ENCODE data around the gene FBRSL1. TPM values are rescaled to one million over a fixed set of nuclear protein-coding genes. Genes with fewer than 3 reads are reported as not detected.
A peak's percentile ranks its signal among the peaks of the same experiment; 100 is the strongest.

FBRSL1 gene
- total RNA-seq, 1 donor from 2014 or later: 7.5 TPM

DNA sequence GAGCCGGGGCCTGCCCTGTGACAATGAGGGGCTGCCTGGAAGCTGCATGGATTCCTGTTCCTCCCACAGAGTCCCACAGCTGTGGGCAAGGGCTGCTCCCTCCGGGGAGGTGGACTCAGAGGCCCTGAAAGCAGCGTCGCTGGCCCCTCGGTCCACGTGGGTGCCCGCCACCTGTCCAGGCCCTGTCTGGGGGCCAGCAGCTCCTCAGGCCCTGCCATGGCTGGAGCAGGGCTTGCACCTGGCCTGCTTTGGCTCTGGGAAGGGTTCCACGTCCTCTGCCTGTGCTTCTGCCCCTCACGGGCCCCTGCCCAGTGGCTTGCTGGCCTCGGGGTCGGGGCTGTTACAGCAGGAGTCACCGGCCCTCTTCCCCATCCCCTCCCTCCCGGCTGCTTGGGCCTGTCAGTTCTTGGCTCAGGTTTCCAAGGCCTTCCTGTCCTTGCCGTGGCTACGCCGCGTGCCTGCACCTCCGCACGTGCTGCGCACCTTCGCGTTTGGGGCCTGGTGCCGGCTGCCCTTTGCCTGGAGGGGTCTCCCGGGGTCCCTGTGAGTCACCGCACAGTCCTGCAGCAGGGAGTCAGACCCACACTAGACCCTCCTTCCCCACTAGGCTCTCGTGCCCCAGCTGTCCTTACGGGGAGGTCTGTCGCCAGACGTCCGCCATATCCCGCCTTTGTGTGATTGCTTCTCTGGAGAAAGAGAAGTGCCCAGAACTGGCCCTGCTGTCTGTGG lies 5.8 kb downstream of the FBRSL1 start:
- DNase-seq (ENCODE audit: low spot score): no peak

DNA sequence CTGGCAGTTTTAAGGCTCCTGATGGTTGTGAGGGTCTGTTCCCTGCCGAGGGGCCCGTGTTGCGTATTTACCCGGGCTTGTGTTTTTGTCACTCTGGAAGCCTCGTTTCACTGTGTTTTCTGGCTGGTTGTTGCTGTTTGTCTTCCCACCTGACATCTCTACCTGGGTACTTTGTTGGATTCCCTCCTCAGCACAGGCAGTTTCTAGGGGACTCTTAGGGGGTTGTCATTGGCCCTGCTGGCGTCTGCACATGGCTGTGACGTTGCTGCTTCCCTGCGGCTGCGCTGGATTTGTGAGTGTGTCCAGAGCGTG lies 6.4 kb downstream of the FBRSL1 start:
- no peak for DNase-seq (ENCODE audit: low spot score)

DNA sequence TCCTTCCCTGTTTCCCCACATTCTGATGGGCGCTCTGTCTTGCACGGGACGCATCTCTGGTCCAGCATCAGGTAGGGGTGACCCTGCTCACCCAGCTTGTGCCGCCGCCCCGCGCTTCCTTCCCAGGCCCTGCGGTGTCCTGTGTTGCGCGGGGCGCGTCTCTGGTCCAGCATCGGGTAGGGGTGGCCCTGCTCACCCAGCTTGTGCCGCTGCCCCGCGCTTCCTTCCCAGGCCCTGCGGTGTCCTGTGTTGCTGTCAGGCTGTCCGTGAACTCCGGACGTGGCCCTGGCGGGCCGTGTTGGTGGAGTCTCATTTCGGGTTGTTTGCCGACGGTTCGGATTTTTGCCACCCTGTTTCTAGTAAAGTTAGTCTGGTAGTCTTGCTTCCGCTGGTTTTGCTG lies 6.8 kb downstream of the FBRSL1 start:
- no peak for DNase-seq (ENCODE audit: low spot score)

DNA sequence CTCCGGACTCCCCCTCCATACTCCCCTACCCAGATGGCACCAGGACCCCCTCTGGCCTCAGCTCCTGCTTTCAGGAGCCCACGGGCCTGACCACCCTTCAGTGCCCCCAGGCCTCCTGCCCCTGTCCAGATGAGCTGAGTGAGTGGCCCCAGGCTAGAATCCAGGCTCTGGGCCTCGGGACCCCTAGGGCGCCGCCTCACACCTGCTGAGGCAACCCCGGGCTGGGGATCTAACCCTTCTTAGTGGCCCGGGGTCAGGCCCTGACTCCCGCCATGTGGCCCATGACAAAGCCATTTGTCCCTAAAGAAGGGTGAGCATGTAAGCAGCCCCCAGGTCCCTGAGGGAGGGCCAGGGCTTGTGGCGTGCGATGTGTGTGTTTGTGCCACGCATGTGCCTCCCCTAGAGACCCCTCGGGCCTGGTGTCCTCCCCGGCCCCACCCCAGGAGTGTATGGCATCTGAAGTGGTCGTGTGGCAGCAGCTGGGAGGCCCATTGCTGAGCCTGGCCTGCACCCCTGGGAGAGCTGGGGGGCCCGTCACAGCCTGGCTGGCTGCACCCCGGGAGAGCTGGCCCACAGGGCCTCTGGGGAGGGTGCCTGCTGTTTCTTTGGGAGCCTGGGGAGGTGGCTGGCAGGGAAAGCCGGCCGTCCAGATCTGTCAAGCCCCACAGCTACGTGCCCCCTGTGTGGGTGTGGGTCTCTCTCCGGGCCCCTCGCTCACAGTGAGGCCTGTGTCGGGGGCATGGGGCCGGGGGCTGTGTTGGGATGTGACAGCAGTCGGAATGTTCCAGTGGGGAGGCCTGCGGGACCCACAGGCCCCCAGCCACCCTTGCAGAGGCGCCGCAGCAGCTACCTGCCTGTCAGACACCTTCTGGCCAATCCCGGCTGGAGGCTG lies 7.8 kb downstream of the FBRSL1 start:
- no peak for DNase-seq (ENCODE audit: low spot score)

DNA sequence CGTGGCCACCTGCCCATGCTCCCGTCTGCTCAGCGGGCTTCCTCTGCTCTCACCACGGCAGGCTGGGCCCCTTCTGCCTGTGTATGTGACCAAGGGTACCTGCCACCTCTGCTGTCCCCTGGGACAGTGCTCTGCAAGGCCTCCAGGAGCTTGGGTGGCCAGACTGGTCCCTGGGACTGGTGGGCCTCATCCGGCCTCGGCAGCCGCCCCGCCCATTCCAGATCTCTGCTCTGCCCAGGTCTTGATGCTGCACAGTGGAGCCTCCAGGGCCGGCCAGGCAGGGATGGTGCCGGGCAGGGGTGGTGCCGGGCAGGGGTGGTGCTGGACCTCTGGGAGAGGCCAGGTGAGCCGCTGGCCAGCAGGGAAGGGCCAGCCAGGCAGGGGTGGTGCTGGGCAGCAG lies 9.0 kb downstream of the FBRSL1 start:
- DNase-seq (ENCODE audit: low spot score): no peak

DNA sequence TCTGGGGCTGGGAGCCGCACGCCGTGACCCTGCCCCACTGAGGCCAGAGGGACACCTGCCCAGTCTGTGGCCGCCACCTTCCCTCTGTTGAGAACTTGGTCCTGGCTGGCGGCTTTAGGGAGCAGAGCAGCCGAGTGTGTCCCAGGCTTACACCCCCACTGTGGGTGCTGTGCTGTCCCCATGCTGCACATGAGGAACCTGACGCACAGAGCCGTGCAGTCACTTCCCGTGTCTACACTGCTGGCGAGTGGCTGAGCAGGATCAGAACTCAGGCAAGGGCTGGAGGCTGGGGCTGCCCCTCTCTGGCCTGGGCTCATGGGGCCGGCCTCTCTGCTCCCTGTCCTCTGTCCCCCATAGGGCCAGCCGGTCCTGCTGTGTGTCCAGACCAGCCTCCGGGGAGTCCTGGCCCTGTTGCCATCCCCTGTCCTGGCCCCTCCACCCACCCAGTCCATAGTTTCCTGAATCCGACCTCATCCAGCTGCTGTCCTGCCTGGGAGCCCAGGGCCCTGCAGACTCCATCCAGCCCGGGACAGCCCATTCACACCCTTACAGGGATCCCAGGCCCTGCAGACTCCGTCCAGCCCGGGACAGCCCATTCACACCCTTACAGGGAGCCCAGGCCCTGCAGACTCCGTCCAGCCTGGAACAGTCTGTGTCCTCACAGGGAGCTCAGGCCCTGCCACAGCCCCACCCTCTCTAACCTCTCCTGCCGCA lies 10.3 kb downstream of the FBRSL1 start:
- DNase-seq (ENCODE audit: low spot score): no peak

DNA sequence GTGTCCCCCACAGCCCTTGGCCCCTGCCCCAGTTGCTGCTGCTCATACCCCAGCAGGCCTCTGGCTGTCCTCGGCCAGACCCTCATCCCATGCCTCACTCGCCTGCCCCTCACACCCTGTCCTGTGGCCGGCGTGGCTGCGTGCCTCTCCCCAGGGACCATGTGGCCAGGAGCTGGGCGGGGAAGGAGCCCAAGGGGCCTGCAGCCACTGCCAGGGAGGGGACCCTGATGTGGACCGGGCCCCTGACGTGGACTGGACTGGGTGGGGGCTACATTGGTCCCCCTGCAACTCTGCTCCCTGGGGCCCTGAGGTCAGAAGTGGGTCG lies 10.9 kb downstream of the FBRSL1 start:
- no peak for DNase-seq (ENCODE audit: low spot score)

DNA sequence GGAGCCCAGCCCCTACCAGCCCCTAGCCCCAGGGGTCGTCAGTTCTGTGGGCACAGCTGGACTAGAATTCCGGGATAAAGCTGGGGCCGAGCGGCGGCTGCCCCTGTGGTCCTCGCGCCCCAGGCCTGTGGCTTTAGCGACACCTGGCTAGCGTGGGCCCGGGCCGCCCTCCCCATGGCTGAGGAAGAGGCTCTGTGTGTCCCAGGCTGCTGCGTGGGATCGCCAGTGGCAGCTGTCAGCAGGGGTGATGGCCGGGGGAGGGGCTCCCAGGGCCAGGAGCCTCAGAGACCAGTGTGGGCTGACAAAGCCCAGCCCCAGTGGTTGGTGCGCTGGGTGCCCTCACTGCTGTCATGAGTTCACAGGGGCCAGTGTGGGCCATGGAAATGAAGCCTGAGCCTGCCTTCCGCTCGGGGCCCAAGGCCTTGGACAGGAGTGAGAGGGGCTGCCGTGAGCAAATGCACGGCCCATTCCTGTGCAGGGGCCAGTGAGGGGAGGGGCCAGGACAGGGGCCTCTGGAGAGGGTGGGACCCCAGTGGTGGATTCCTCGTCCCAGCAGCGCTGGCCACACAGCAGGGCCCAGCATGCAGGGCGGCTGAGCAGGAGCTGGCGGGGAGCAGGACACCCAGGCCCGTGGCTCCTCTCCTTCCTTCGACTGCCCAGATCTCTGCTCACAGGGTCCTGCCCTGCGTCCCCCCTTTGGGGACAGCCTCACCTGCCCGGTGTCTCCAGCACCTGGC lies 11.4 kb downstream of the FBRSL1 start:
- no peak for DNase-seq (ENCODE audit: low spot score)

DNA sequence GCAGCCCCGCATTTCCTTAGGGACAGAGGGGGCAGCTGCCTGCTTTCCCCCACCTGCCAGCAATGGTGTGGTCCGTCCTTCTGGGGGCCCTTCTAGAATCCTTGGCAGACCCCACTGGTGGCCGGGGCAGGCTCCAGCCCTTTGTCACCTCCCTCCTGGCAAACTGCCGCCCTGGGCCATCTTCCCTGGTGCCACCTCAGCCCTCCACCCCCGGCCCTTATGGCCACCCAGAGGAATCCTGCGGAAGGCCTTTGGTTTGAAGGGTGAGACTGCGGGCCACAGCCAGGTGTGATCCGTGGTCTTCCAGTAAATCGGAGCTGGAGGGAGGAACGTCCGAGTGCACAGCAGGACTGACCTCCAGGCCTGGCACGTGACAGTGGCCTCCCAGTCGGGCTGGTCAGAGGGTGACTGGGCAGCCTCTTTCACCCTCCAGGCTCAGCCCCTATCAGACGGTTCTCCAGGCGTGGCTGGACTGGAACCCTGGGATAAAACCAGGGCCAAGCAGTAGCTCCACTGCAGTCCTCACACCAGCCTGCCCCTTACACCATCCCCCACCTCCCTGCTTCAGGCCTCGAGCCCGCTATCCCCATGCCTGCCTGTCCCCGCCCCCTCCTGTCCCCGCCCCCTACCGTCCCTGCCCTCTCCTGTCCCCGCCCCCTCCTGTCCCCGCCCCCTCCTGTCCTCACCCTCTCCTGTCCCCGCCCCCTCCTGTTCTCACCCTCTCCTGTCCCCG lies 12.4 kb downstream of the FBRSL1 start:
- DNase-seq (ENCODE audit: low spot score): no peak

DNA sequence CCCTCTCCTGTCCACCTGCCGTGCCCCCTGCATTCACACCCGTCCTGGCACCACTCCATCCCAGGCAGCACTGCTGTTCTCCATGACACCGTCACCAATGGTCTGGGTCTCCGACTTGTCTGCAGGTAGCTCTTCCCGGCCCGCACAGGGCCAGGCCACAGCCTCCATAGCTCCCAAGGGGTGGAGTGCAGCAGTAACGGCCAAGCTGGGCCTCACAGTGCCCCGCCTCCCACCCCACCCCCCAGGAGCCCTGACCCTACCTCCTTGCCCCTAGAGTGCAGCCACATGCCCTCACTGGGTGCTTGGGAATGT lies 12.9 kb downstream of the FBRSL1 start:
- DNase-seq (ENCODE audit: low spot score): no peak

DNA sequence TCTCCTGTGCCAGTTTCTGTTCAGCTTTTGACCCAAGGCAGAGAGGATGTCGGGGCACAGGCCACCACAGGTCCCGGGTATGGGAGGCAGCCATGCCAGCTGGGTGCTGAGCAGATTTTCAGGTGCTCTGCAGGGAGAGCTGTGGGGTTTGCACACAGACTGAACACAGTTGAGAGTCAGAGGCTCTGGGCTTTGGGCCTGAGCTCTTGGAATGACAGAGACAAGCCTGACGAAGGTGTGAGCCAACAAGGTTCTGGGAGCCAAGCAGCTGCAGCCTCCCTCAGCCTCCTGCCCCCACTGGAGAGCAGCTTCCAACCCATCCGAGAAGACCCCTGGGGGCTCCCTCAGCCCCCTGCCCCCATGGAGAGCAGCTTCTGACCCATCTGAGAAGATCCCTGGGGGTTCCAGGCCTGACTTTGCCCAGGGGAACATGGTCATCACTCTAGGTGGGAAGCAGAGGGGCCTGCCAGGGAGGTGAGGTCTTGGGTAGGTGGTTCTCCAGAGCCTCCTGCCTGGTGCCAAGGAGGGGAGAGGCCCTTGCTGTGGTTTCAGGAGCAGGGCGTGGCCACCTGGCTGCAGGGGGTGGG lies 13.8 kb downstream of the FBRSL1 start:
- no peak for DNase-seq (ENCODE audit: low spot score)

DNA sequence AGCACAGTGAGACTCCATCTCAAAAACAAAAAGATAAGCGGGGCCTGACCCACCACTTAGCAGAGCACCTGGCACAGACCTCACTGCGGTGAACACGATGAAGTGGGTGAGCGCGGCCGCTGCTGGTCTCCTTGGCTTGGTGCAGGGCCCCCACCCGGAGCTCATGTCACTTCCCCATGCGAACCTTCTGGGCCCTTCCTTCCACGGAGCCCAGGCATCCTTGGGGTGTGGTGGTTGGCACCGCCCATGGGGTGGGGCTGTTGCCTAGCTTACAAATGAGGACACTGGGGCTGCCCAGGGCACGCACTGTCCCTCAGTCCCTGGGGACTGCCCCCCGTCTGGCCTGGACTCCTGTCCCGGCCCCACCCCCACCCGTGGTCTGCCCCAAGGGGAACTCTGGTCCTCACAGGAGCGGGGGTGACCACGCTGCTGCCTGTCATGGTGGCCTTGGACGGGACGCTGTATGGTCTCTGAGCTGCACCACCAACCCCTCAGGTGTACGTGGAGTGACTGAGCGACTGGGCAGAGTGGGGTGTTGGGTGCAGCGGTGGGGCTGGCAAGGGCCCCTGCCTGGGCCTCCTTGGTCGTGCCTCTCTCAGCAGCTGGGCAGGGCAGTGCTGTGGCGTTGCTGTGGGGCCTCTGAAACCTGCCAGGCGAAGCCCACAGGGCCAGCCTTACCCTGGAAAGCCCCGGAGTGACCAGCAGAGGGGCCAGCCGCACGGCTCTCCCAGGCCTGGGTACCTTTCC lies 15.3 kb downstream of the FBRSL1 start:
- no peak for DNase-seq (ENCODE audit: low spot score)

DNA sequence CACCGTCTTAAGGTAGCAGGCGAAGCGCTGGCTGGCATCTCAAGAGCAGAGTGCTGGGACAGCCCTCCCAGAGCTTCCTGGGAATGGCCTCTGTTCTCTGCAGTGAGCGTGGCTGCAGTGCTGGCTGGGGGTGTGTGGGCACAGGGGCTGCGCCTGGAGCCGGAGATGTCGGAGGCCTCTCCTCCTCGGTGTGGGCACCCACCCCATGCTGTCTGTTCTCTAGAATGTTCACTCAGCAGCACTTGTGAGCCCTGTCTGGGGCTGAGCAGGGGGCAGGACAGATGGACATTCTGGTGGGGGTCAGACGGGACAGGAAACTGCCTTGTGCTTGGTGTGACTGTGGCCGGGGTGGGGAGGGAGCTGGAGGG lies 15.9 kb downstream of the FBRSL1 start:
- DNase-seq (ENCODE audit: low spot score): no peak

DNA sequence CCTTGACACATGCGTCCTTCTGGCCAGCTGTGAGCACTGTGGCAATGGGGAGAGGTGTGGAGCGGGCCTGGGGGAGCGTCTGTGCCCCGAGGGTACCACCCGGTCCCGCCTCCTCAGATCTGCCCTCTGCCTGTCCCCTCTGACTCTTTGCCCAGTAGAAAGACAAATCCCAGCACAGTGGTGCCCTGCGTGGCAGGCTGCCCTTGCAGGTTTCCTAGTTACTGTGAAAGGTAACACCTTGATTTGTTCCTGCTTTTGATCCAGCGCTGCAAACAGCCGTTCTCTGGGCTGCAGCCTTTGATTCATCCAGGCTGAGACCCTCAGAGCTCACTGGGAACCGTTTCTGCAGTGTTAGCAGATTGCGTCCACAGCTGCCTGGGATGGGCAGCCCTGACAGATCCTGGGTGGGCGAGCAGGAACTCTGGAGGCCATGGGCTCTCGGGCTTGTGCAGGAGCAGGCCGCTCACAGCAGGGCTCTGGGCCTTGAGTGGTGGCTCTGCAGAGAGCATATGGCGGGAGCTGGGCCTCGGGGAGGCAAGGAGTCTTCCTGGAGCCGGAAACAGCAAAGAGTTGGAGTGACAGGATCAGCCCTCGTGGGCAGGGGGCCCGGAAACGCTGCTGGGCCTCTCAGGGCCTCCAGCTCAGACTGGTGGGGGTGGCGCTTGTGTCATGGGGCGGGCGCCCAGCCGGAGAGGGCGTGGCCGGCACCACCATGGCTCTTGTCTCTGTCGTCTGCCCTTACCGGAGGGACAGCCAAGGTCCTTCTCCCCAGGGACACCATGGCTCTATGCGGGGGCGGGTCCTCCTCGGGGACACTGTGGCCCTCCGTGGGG lies 16.6 kb downstream of the FBRSL1 start:
- DNase-seq (ENCODE audit: low spot score): peak; percentile 91

DNA sequence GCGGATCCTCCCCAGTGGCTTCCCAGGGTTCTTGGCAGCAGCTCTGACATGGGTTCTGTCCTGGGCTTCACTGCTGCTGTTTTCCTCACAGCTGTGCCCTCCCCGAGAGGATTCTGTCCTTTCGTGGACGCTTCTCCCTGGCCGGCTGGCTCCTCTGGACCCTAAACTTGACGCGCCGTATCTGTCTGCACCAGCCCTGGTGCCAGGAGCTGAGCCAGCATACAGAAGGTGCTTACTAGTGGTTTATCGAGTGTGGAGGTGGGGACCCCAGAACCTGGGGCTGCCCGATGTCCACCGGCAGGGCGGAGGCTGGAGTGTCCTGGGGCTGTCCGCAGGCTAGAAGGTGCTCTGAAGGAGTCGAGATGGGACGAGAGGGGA lies 17.2 kb downstream of the FBRSL1 start:
- no peak for DNase-seq (ENCODE audit: low spot score)

DNA sequence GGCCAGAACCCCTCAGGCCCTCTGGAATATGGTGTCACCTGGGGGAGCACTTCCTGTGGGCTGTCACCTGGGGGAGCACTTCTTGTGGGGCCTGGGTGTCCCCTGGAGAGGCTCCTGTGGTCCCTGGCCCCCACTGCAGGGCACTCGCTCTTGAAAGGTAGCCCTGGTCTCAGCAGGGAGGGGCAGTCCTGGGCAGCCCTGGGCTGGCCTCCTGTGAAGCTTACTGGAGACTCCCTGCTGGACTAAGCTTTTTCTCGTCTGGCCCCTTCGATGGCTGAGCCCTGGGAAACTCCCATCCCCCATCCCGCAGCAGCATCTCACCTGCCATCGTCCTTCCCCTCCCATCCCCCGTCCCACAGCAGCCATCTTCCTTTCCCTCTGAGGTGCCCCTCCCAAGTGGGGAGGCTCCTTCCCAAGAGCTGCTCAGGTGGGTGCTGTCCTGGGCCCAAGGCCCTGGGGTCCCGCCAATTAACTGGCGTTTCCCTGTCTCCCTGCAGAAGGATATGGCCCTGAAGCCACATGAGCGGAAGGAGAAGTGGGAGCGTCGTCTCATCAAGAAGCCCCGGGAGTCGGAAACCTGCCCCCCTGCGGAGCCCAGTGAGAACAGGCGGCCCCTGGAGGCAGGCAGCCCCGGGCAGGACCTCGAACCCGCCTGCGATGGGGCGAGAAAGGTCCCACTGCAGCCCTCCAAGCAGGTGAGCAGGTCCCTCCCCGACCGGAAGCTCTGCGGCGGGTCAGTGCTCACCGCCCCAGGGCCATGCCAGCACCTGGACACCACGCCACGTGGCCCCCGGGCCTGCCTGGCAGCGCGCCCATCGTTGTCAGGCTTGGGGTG lies 17.9 kb downstream of the FBRSL1 start:
- DNase-seq (ENCODE audit: low spot score): no peak

DNA sequence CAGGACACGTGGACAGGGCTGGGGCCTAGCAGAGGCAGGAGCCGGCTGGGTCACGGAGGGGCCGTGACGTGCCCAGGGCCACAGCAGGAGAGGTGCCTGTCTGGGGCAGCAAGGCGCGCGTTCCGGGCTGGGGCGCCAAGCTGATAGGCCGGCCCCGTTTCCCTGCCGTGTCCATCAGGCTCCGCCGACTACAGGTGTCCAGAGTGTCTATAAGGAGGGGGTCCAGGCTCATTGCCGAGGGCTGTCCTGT lies 18.5 kb downstream of the FBRSL1 start:
- DNase-seq (ENCODE audit: low spot score): no peak

DNA sequence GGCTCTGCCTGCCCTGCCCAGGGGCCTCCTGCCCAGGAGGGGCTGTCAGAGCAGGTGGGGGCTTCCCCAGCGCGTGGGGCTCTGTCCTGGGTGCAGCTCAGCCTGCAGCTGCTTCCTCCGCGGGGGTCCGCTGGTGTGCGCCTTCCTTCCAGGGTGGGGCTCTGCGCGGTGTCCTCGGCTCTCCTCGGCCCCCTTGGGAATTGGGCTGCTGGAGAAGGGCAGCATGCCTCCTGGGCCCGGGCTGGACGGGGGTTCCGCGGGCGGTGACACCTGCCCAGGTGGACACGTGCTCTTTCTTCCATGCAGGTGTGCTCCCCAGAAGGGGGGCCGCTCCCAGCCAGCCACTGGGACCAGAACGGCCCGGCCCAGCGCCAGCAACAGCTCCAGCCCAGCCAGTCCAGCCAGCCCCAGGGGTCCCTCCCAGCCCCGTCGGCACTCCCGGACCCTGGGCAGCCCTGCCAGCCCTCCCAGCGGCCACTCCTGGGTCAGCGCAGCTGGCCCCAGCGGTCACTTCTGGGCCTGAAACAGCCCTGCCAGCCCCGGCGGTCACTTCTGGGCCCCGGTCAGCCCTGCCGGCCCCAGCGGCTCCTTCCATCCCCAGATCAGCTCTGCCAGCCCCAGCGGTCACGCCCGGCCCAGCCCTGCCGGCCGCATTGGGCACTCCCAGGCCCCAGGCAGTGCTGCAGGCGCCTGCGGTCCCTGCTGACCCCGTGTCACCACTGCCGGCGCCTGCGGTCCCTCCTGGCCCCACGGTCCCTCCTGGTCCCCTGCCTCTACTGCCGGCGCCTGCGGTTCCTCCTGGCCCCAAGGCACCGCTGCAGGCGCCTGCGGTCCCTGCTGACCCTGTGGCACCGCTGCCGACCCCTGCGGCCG lies 19.1 kb downstream of the FBRSL1 start:
- DNase-seq (ENCODE audit: low spot score): no peak

Measured in umbilical cord (tissue), 2 donors.